Measurements from ENCODE around the gene TPSAB1.

Gene TPSAB1

GRCh38 chr16:1211451-1212268 is 28.8 kb upstream of the TPSAB1 start:
- DNase-seq, result no peak

- DNase-seq, result no peak
These were observed 27.8 kb upstream of the TPSAB1 start for GRCh38 chr16:1212616-1213194.

GRCh38 chr16:1213231-1213630 is 27.3 kb upstream of the TPSAB1 start:
- no peak for DNase-seq

- DNase-seq, result no peak
These were observed 26.6 kb upstream of the TPSAB1 start for GRCh38 chr16:1213796-1214372.

GRCh38 chr16:1214719-1215118 is 25.8 kb upstream of the TPSAB1 start:
- no peak for DNase-seq

GRCh38 chr16:1215574-1216295 is 24.8 kb upstream of the TPSAB1 start:
- DNase-seq, result no peak

GRCh38 chr16:1216296-1216619 is 24.2 kb upstream of the TPSAB1 start:
- DNase-seq, result no peak

- DNase-seq, result no peak
These were observed 23.7 kb upstream of the TPSAB1 start for GRCh38 chr16:1216681-1217400.

GRCh38 chr16:1217526-1217925 is 23.0 kb upstream of the TPSAB1 start:
- no peak for DNase-seq

- DNase-seq, result no peak
These were observed 22.2 kb upstream of the TPSAB1 start for GRCh38 chr16:1218061-1218929.

- no peak for DNase-seq
These were observed 21.4 kb upstream of the TPSAB1 start for GRCh38 chr16:1218930-1219611.

GRCh38 chr16:1220098-1220728 is 20.3 kb upstream of the TPSAB1 start:
- no peak for DNase-seq

GRCh38 chr16:1220841-1221627 is 19.5 kb upstream of the TPSAB1 start:
- DNase-seq, result no peak

- no peak for DNase-seq
These were observed 18.6 kb upstream of the TPSAB1 start for GRCh38 chr16:1221628-1222552.

GRCh38 chr16:1222553-1223354 is 17.8 kb upstream of the TPSAB1 start:
- DNase-seq, result no peak

- no peak for DNase-seq
These were observed 16.9 kb upstream of the TPSAB1 start for GRCh38 chr16:1223355-1224214.

GRCh38 chr16:1224558-1224957 is 15.9 kb upstream of the TPSAB1 start:
- DNase-seq, result no peak

Data from T-helper 2 cell (primary cell).